ENCODE data around the gene LIG4. TPM values are rescaled to one million over a fixed set of nuclear protein-coding genes. Genes with fewer than 3 reads are reported as not detected.
A peak's percentile ranks its signal among the peaks of the same experiment; 100 is the strongest.

Gene LIG4
- total and polyA plus RNA-seq, 2 of the 4 experiments (the other 2 are of a cell fraction), result 5.0 to 7.2 TPM

GRCh38 chr13:108166078-108166477 lies 49.3 kb downstream of the LIG4 start:
- H2AFZ ChIP-seq (replicated peaks; ENCODE audit: low read length, poor library complexity), result no peak overlapping the region
- no peak overlapping the region for H2BK15ac ChIP-seq (ENCODE audit: low read depth, low read length)
- H2AK5ac ChIP-seq (ENCODE audit: low read depth, low read length), result no peak overlapping the region
- CTCF ChIA-PET, result interaction anchor here (2.1 kb wide), 1 partner anchor 11 kb away, joined by 14 read pairs; no protein-coding TSS in a partner anchor
- DNase-seq, result peak; percentile 47
- H2BK120ac ChIP-seq (ENCODE audit: low read depth, low read length), result no peak overlapping the region
- H3K4ac ChIP-seq (ENCODE audit: low read depth, low read length), result peak overlapping the region; percentile 18; the same call in 1 of the 2 replicates
- dilution Hi-C loops (cut with HindIII; ENCODE audit: low sequenced_read_pairs, unreplicated experiment) (no loop called here), intact Hi-C loops (cut with micrococcal nuclease) (no loop called here), in situ Hi-C loops (cut with MboI; ENCODE audit: low sequenced_read_pairs) (loop anchor here (25.0 kb wide), 1 partner anchor 804 kb away; no protein-coding TSS in a partner anchor)
- BruUV-seq (replicated peaks), result no TSS peak
- H2BK20ac ChIP-seq (ENCODE audit: low read depth, low read length), result no peak overlapping the region
- H3K56ac ChIP-seq (ENCODE audit: extremely low read depth, insufficient read depth, low read length), result no peak overlapping the region
- no peaks in the 10 kb centered on the region for H3K9me3 ChIP-seq (ENCODE audit: control insufficient read depth, insufficient read depth, low read length)
- H3K4me3 ChIP-seq (ENCODE audit: insufficient read depth, low read depth, low read length), result no peak overlapping the region
- H3K14ac ChIP-seq (replicated peaks; ENCODE audit: low read depth, low read length), result no peak overlapping the region; the same call in 1 of the 2 replicates
- no CpG with 5 or more reads among the region's 3 CpGs for WGBS, 2 experiments (ENCODE audit: extremely low coverage in 2 of 2, insufficient read length in 1 of 2)
- H2AK9ac ChIP-seq (replicated peaks; ENCODE audit: low read depth, low read length, poor library complexity), result no peak overlapping the region
- peaks cover 2% of the 10 kb centered on the region; the same call in 1 of the 2 replicates for H3K4me1 ChIP-seq (ENCODE audit: control insufficient read depth, insufficient read depth, low read length)
- H4K91ac ChIP-seq (ENCODE audit: insufficient read depth, low read depth, low read length), result no peak overlapping the region
- no peaks in the 10 kb centered on the region for H3K36me3 ChIP-seq (ENCODE audit: control insufficient read depth, insufficient read depth, low read length)
- TF ChIP-seq RFX5 (IDR thresholded peaks at IDR 0.05; ENCODE audit: low read depth, low read length), result no peak
- no peak for TF ChIP-seq RCOR1 (IDR thresholded peaks at IDR 0.05; ENCODE audit: insufficient replicate concordance, low read length)
- peak; percentile 35; the same call in 1 of the 2 replicates for TF ChIP-seq USF2 (IDR thresholded peaks at IDR 0.05; ENCODE audit: low read depth, low read length)
- TF ChIP-seq POLR2A (IDR thresholded peaks at IDR 0.05; ENCODE audit: low read depth, low read length), result no peak
- H4K8ac ChIP-seq (ENCODE audit: low read depth in 2 of 2, low read length in 2 of 2), result no peak overlapping the region
- no peaks in the 10 kb centered on the region for H3K79me1 ChIP-seq (ENCODE audit: low read depth in 1 of 2, low read length in 2 of 2)
- no peak overlapping the region for H3K9ac ChIP-seq (ENCODE audit: low read depth, low read length)
- H4K20me1 ChIP-seq (ENCODE audit: insufficient read depth, low read length), result no peaks in the 10 kb centered on the region
- no peaks in the 10 kb centered on the region for H3K9me1 ChIP-seq (ENCODE audit: insufficient read depth, low read length)
- POLR2A ChIA-PET (ENCODE audit: unreplicated experiment), result no interaction called here
- no peak overlapping the region for H3K27ac ChIP-seq (ENCODE audit: insufficient read depth, low read length)
- peak overlapping the region; percentile 54; the same call in 1 of the 2 replicates for H3K4me2 ChIP-seq (ENCODE audit: low read depth, low read length)
- no peak overlapping the region for H3K18ac ChIP-seq (ENCODE audit: low read depth, low read length)
- peak; percentile 40 for ATAC-seq (ENCODE audit: low read depth)
- no peak overlapping the region for H3K23ac ChIP-seq (ENCODE audit: low read depth, low read length)
- no peak overlapping the region for H2BK5ac ChIP-seq (ENCODE audit: low read depth, low read length, poor library complexity, severe bottlenecking)
- H4K5ac ChIP-seq (ENCODE audit: low read depth, low read length), result no peak overlapping the region
- peaks cover 2% of the 10 kb centered on the region; the same call in 1 of the 2 replicates for H3K27me3 ChIP-seq (ENCODE audit: control insufficient read depth, insufficient read depth, low read length)
